ENCODE measurements around the gene MVB12B.

The MVB12B gene

GRCh38 chr9:126334721-126335621, 8.3 kb downstream of the MVB12B start:
- no peak for DNase-seq

- DNase-seq, result no peak
Measured at GRCh38 chr9:126335837-126336735, 9.5 kb downstream of the MVB12B start.

- DNase-seq, result no peak
Measured at GRCh38 chr9:126336736-126337325, 10.2 kb downstream of the MVB12B start.

- DNase-seq, result no peak
Measured at GRCh38 chr9:126337729-126338372, 11.2 kb downstream of the MVB12B start.

- no peak for DNase-seq
Measured at GRCh38 chr9:126338945-126339344, 12.3 kb downstream of the MVB12B start.

GRCh38 chr9:126341426-126341825, 14.8 kb downstream of the MVB12B start:
- DNase-seq, result no peak

GRCh38 chr9:126341902-126342301, 15.3 kb downstream of the MVB12B start:
- DNase-seq, result no peak

GRCh38 chr9:126342621-126343031, 16.0 kb downstream of the MVB12B start:
- no peak for DNase-seq

- no peak for DNase-seq
Measured at GRCh38 chr9:126343271-126343700, 16.7 kb downstream of the MVB12B start.

GRCh38 chr9:126346031-126346430, 19.4 kb downstream of the MVB12B start:
- DNase-seq, result no peak

- DNase-seq, result no peak
Measured at GRCh38 chr9:126347093-126347492, 20.5 kb downstream of the MVB12B start.

- no peak for DNase-seq
Measured at GRCh38 chr9:126347911-126348760, 21.5 kb downstream of the MVB12B start.

- DNase-seq, result no peak
Measured at GRCh38 chr9:126348911-126349550, 22.4 kb downstream of the MVB12B start.

- DNase-seq, result no peak
Measured at GRCh38 chr9:126354887-126355770, 28.5 kb downstream of the MVB12B start.

GRCh38 chr9:126357074-126357473, 30.4 kb downstream of the MVB12B start:
- DNase-seq, result peak; percentile 91

GRCh38 chr9:126360073-126360472, 33.4 kb downstream of the MVB12B start:
- DNase-seq, result no peak

- no peak for DNase-seq
Measured at GRCh38 chr9:126361810-126362238, 35.2 kb downstream of the MVB12B start.

- no peak for DNase-seq
Measured at GRCh38 chr9:126363250-126363649, 36.6 kb downstream of the MVB12B start.

- no peak for DNase-seq
Measured at GRCh38 chr9:126363847-126364671, 37.4 kb downstream of the MVB12B start.
